GM12878 (cell line): ENCODE measurements around the gene POLG. TPM values are rescaled to one million over a fixed set of nuclear protein-coding genes. Genes with fewer than 3 reads are reported as not detected.

Experiments
- ATAC-seq: fragments of 200-7000 bp; cut with Tn5 transposase; 3 replicates; pipeline ENCODE4 v1.9.1; 2020; ENCODE audit warnings: mild to moderate bottlenecking, moderate library complexity
- BruUV-seq: library from RNA; stranded (reverse); fragments of 400-500 nt; replicated peaks from 2 replicates; lab custom pipeline; 2021; lab: Mats Ljungman, UMichigan
- CTCF ChIA-PET: fragments of 300-600 bp; sonication (Branson Sonifier 250); formaldehyde crosslinking; extraction: SDS; loops from one replicate; lab custom pipeline; 2021; ENCODE audit warnings: inconsistent platforms; lab: Yijun Ruan, JAX
- POLR2A ChIA-PET: fragments of 350-600 bp; formaldehyde crosslinking; extraction: SDS; loops from one replicate; lab custom pipeline; 2021; ENCODE audit warnings: inconsistent platforms; lab: Charles Lee
- RAD21 ChIA-PET: fragments of 300-600 bp; sonication (Branson Sonifier 250); formaldehyde crosslinking; loops from one replicate; lab custom pipeline; 2023; ENCODE audit warnings: antibody characterized with exemption; ENCODE audit not compliant: unreplicated experiment; lab: Charles Lee
- SMC1A ChIA-PET: fragments of 300-600 bp; sonication (Branson Sonifier 250); formaldehyde crosslinking; loops from one replicate; lab custom pipeline; 2023; ENCODE audit not compliant: unreplicated experiment, uncharacterized antibody; lab: Charles Lee
- DNase-seq: peaks from one replicate; pipeline ENCODE4 v3.0.0-alpha.2; 2011; ENCODE audit warnings: low read depth, low spot score
- FAIRE-seq: peaks from 3 replicates; lab custom pipeline; 2011; peaks lifted over from hg19 to GRCh38; lab: Jason Lieb, UNC
- H2AFZ ChIP-seq: 2 replicates; pipeline ENCODE4 v1.6.0; 2011; ENCODE audit warnings: low read depth, low read length, control low read depth; ENCODE audit not compliant: control insufficient read depth
- H3K27ac ChIP-seq: 2 replicates; pipeline ENCODE4 v1.5.1; 2011; ENCODE audit warnings: control low read depth; ENCODE audit not compliant: control insufficient read depth, insufficient read depth
- H3K27me3 ChIP-seq, 2 experiments: replicated peaks in 1 of 2; 2 replicates each; pipeline versions ENCODE4 v1.6.0 to v1.6.1; 2011; ENCODE audit warnings: low read length in 1 of 2; ENCODE audit not compliant: control insufficient read depth in 2 of 2, insufficient read depth in 2 of 2
- H3K36me3 ChIP-seq, 2 experiments: 2 replicates each; pipeline ENCODE4 v1.5.1; 2011; ENCODE audit warnings: low read length in 1 of 2; ENCODE audit not compliant: control insufficient read depth in 2 of 2, insufficient read depth in 2 of 2
- H3K4me1 ChIP-seq: 2 replicates; pipeline ENCODE4 v1.6.1; 2011; ENCODE audit warnings: mild to moderate bottlenecking, low read length, moderate library complexity, mixed read lengths; ENCODE audit not compliant: control insufficient read depth, insufficient read depth
- H3K4me2 ChIP-seq: 2 replicates; pipeline ENCODE4 v1.6.0; 2011; ENCODE audit warnings: control low read depth; ENCODE audit not compliant: control insufficient read depth, insufficient read depth
- H3K4me3 ChIP-seq: fragments of 200-600 bp; sonication (generic); 2 replicates; pipeline ENCODE4 v1.5.1; 2016
- H3K79me2 ChIP-seq: 2 replicates; pipeline ENCODE4 v1.6.0; 2011; ENCODE audit warnings: low read length; ENCODE audit not compliant: control insufficient read depth, insufficient read depth
- H3K9ac ChIP-seq: 2 replicates; pipeline ENCODE4 v1.8.0; 2011; ENCODE audit warnings: low read length, control low read depth, mixed read lengths; ENCODE audit not compliant: control insufficient read depth, insufficient read depth
- H3K9me3 ChIP-seq: replicated peaks from 3 replicates; pipeline ENCODE4 v1.5.1; 2011; ENCODE audit warnings: mild to moderate bottlenecking, low read length; ENCODE audit not compliant: control insufficient read depth, insufficient read depth
- H4K20me1 ChIP-seq: 2 replicates; pipeline ENCODE4 v1.6.0; 2011; ENCODE audit not compliant: control insufficient read depth, insufficient read depth
- BACH1 ChIP-seq: fragments of 450-650 bp; IDR thresholded peaks from 2 replicates; pipeline ENCODE4 v1.6.1; 2017; ENCODE audit warnings: mild to moderate bottlenecking, borderline replicate concordance
- EZH2 ChIP-seq: IDR thresholded peaks from 2 replicates; pipeline ENCODE4 v1.6.1; 2012; ENCODE audit warnings: low read depth, mild to moderate bottlenecking, control low read depth, inconsistent platforms, low read length, borderline replicate concordance; ENCODE audit not compliant: control insufficient read depth
- POLR2A ChIP-seq: IDR thresholded peaks from 2 replicates; pipeline ENCODE4 v1.6.1; 2011; ENCODE audit warnings: low read depth, mild to moderate bottlenecking, low read length
- SMAD5 ChIP-seq: IDR thresholded peaks from 2 replicates; pipeline ENCODE4 v1.6.1; 2016; ENCODE audit warnings: antibody characterized with exemption, low read depth
- USF2 ChIP-seq: IDR thresholded peaks from 2 replicates; pipeline ENCODE4 v1.6.1; 2011; ENCODE audit warnings: low read depth, low read length, improper control_type of control experiment, borderline replicate concordance
- ZBTB40 ChIP-seq: fragments of 450-650 bp; IDR thresholded peaks from 2 replicates; pipeline ENCODE4 v1.6.1; 2016; ENCODE audit warnings: mild to moderate bottlenecking, moderate library complexity, borderline replicate concordance
- WGBS: methylation state at CpG from one replicate; pipeline ENCODE4 v1.1.6; 2016; ENCODE audit warnings: low lambda C conversion rate; ENCODE audit not compliant: insufficient replicate concordance, insufficient coverage; ENCODE audit errors: missing lambda C conversion rate; 5-methylcytosine and 5-hydroxymethylcytosine counted together
- in situ Hi-C: fragments of 300-500 bp; cut with MboI; formaldehyde crosslinking; loops from 9 replicates; pipeline ENCODE4 v1.14.3; 2018; ENCODE audit warnings: mixed read lengths
- intact Hi-C: fragments of 100-400 bp; cut with micrococcal nuclease; formaldehyde crosslinking; loops from one replicate; pipeline ENCODE4 v1.14.2; 2022; ENCODE audit not compliant: unreplicated experiment
- polyA plus RNA-seq, 11 experiments: library from polyadenylated mRNA; depleted of rRNA in 4 of 11; unstranded in 6 of 11; stranded (reverse) in 5 of 11; fragments of >200 nt; fragmentation: Nextera tagmentation in 4 of 11; fragmentation: Illumina TruSeq in 1 of 11; extraction: Ambion mirVana in 4 of 11; extraction: Trizol in 1 of 11; gene quantifications; 1 replicate in 1 of 11; 2 replicates in 10 of 11; pipeline versions ENCODE4 v1.2.1 to v1.2.3, GENCODE V29; 2011 to 2016; ENCODE audit warnings: inconsistent platforms in 2 of 11, missing spikeins in 2 of 11, low read depth in 1 of 11
- total RNA-seq, 4 experiments: library from RNA; depleted of rRNA in 3 of 4; stranded (reverse); fragments of >200 nt in 3 of 4; fragmentation: Illumina TruSeq in 1 of 4; extraction: Trizol in 1 of 4; gene quantifications; 2 replicates each; pipeline versions ENCODE4 v1.2.1 to v1.2.3, GENCODE V29; 2013 to 2021

POLG gene
- total and polyA plus RNA-seq, 10 of the 15 experiments (the other 5 are each of a cell fraction or from before 2014, with no cell fraction given): 14.8 to 71.1 (median 33.0) TPM

GRCh38 chr15:89327113-89327512, 7.5 kb downstream of the POLG start (continued):
- no peak for TF ChIP-seq ZBTB40

GRCh38 chr15:89326316-89326715, 8.3 kb downstream of the POLG start:
- ChIA-PET RAD21 (no interaction called here), POLR2A (interaction anchor here (0.6 kb wide), 1 partner anchor 10 kb away, joined by 4 read pairs; no protein-coding TSS in a partner anchor), SMC1A (interaction anchor here (1.2 kb wide), 1 partner anchor 9 kb away, joined by 3 read pairs; no protein-coding TSS in a partner anchor), CTCF (interaction anchor here (1.3 kb wide), 1 partner anchor 92 kb away, joined by 3 read pairs; no protein-coding TSS in a partner anchor)
- no peak for DNase-seq
- Histone ChIP-seq H3K27me3 (no peaks in the 10 kb centered on the region), H3K36me3 (peaks cover 60 to 78% of the 10 kb centered on the region in 2 experiments), H3K4me1 (peaks cover 12% of the 10 kb centered on the region), H3K9ac (no peak overlapping the region), H3K27ac (no peak overlapping the region), H4K20me1 (peaks cover 8% of the 10 kb centered on the region; the same call in 1 of the 2 replicates), H3K4me2 (no peak overlapping the region), H3K9me3 (no peaks in the 10 kb centered on the region), H3K4me3 (no peak overlapping the region), H2AFZ (no peak overlapping the region), H3K79me2 (peaks cover 17% of the 10 kb centered on the region)
- in situ Hi-C loops: no loop called here
- WGBS: 67% methylated on average over 6 of the region's 6 CpGs
- no TSS peak for BruUV-seq
- no peak for FAIRE-seq
- intact Hi-C loops: no loop called here
- ATAC-seq: no peak
- TF ChIP-seq SMAD5: no peak
- no peak for TF ChIP-seq USF2
- TF ChIP-seq BACH1: no peak
- TF ChIP-seq POLR2A: peak; percentile 24
- no peak for TF ChIP-seq EZH2
